GM21515 (cell line): Measurements from ENCODE around the gene SLC12A5.

Experiments used
- ATAC-seq: cut with Tn5 transposase; IDR thresholded peaks from one replicate; pipeline ENCODE4 v1.9.1; 2021; ENCODE audit not compliant: unreplicated experiment

Gene SLC12A5

DNA sequence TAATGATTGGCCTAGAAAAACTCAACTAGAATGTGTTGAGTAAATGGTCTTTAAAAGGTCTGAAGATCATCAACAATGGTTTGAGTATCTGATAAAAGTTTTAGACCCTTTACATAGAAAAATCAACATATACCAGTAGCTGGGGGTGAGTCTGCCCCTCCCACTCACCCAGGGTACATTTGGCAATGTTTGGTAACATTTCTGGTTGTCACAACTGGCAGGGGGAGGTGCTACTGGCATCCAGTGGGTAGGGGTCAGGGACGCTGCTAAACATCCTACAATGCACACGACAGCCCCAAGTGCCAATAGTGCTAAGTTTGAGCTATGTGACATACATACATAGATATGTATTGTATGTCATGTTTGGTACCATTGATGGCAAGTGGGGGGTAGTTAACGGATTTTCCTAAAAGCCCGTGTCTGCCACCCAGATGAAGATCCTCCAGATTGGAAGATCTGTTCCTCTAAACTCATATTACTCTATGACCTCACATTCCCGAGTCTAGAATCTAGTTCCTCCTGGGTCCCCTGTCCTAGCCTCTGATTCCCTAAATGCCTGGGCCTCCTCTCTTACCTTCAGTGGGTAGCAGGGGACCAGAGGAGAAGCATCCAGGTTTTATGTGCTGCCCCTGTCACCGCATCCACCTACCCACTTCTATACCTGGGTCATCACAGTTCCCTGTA, 22.9 kb upstream of the SLC12A5 start:
- ATAC-seq = no peak

DNA sequence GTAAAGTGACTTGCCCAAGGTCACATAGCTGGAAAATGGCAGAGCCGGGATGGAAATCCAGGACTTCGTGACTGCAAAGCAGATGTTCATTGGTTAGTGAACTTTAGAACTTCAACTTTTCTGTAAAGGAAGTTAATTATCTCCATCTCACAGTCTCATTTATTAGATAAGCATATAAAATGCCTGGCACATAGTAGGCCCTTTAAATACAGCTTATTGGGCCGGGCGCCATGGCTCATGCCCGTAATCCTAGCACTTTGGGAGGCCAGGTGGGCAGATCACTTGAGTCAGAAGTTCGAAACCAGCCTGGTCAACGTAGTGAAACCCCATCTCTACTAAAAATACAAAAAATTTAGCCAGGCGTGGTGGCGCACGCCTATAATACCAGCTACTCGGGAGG, 22.1 kb upstream of the SLC12A5 start:
- no peak for ATAC-seq

DNA sequence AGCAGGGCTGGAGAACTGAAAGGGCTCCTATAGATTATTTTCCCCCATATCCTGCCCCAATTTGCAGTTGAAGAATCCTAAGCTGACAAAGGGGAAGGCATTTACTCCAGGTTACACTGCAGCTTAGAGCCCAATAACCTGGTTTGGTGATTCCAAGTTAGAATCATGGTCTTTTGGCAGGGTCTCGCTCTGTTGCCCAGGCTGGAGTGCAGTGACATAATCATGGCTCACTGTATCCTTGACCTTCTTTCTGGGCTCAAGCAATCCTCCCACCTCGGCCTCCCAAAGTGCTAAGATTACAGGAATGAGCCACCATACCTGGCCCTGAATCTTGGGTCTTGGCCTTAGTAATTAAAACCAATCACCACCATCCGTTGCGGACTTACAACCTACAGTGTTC, 21.3 kb upstream of the SLC12A5 start:
- no peak for ATAC-seq

DNA sequence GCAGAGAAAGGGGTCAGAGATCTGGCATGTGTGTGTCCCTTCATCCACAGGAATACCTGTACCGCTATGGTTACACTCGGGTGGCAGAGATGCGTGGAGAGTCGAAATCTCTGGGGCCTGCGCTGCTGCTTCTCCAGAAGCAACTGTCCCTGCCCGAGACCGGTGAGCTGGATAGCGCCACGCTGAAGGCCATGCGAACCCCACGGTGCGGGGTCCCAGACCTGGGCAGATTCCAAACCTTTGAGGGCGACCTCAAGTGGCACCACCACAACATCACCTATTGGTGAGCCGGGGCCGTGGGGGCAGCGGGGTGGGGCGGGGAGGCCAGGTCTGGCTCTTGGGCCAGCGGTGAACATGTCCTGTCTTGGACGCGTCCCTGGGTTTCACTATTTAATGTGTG, 19.2 kb upstream of the SLC12A5 start:
- no peak for ATAC-seq

DNA sequence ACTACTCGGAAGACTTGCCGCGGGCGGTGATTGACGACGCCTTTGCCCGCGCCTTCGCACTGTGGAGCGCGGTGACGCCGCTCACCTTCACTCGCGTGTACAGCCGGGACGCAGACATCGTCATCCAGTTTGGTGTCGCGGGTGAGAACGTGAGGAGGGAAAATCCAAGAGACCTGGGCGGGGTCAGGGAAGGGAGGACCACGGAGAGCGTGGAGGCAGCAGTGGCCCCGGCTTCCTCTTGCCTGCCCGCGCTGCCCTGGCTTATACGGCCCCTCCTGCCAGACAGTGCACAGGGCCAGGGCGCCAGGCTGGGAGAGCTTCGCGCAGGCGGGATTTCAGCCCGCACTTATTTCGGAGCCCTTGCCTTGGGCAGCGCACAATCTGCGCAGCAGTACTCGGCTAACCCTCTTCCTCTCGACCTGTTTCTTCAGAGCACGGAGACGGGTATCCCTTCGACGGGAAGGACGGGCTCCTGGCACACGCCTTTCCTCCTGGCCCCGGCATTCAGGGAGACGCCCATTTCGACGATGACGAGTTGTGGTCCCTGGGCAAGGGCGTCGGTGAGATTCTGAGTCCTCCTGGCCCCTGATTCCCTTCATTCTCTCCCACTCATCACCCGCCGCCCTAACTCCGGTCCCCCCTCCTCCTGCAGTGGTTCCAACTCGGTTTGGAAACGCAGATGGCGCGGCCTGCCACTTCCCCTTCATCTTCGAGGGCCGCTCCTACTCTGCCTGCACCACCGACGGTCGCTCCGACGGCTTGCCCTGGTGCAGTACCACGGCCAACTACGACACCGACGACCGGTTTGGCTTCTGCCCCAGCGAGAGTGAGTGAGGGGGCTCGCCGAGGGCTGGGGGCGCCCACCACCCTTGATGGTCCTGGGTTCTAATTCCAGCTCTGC, 18.3 kb upstream of the SLC12A5 start:
- ATAC-seq = no peak

DNA sequence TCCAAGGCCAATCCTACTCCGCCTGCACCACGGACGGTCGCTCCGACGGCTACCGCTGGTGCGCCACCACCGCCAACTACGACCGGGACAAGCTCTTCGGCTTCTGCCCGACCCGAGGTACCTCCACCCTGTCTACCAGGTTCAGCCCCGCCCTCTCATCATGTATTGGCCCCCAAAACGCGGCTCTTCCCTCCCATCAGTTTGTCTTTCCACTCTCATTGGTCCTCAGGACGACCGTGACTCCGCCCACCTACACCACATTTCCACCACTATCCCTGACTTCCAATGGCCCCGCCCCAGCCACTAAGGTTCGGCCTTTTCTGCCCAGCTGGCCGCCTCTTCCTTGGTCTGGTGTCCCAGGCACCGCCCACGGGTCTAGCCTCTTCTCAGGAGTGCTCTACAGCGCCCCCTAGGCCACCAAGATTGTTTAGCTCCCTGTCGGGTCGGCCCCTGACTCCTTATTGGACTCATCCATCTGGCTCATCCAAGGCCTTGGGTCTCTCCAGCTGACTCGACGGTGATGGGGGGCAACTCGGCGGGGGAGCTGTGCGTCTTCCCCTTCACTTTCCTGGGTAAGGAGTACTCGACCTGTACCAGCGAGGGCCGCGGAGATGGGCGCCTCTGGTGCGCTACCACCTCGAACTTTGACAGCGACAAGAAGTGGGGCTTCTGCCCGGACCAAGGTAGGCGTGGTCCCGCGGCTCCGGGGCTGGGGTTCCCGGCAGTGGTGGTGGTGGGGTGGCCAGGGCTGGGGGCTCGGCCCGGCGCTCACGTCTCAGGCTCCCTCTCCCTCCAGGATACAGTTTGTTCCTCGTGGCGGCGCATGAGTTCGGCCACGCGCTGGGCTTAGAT, 17.2 kb upstream of the SLC12A5 start:
- no peak for ATAC-seq

DNA sequence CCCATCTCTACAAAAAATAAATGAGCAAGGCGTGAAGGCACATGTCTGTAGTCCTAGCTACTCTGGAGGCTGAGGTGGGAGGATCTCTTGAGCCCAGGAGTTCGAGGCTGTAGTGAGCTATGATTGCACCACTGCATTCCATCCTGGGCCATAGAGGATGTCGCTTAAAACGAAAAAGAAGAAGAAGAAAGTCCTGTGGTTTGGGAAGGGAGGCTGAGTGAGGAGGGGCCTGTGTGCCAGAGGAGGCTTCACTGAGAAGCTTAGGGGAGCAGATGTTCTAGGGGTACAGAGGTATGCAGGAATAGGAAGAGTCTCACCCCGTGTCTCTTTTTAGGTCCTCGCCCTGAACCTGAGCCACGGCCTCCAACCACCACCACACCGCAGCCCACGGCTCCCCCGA, 16.1 kb upstream of the SLC12A5 start:
- ATAC-seq = no peak

DNA sequence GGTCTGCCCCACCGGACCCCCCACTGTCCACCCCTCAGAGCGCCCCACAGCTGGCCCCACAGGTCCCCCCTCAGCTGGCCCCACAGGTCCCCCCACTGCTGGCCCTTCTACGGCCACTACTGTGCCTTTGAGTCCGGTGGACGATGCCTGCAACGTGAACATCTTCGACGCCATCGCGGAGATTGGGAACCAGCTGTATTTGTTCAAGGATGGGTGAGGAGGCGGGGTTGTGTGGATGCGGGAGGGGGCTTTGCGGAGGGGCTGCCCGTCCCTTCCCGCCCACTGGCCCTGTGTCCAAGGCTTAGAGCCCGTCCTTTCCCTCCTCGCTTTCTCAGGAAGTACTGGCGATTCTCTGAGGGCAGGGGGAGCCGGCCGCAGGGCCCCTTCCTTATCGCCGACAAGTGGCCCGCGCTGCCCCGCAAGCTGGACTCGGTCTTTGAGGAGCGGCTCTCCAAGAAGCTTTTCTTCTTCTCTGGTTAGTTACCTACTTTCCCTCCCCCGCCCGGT, 15.6 kb upstream of the SLC12A5 start:
- no peak for ATAC-seq

DNA sequence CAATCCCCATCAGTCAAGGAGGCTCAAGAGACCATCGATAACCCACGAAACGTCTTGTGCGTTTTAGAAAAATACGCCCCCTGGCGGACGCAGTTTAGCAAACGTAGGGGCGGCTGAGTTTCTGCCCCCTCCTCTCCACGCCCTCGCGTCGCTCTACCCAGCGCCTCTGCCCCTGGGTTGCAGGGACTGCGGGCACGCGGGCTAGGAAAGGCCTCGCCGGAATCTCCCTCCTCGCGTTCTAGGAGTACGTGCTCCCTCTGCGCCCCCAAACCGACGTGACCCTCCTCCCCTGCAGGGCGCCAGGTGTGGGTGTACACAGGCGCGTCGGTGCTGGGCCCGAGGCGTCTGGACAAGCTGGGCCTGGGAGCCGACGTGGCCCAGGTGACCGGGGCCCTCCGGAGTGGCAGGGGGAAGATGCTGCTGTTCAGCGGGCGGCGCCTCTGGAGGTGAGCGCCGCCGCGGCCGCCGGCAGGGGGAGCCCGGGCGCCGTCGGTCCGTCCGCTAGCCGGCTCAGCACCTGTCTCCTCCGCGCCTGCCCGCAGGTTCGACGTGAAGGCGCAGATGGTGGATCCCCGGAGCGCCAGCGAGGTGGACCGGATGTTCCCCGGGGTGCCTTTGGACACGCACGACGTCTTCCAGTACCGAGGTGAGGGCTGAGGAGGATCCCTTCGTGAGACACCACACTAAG, 15.0 kb upstream of the SLC12A5 start:
- peak; percentile 60 for ATAC-seq

DNA sequence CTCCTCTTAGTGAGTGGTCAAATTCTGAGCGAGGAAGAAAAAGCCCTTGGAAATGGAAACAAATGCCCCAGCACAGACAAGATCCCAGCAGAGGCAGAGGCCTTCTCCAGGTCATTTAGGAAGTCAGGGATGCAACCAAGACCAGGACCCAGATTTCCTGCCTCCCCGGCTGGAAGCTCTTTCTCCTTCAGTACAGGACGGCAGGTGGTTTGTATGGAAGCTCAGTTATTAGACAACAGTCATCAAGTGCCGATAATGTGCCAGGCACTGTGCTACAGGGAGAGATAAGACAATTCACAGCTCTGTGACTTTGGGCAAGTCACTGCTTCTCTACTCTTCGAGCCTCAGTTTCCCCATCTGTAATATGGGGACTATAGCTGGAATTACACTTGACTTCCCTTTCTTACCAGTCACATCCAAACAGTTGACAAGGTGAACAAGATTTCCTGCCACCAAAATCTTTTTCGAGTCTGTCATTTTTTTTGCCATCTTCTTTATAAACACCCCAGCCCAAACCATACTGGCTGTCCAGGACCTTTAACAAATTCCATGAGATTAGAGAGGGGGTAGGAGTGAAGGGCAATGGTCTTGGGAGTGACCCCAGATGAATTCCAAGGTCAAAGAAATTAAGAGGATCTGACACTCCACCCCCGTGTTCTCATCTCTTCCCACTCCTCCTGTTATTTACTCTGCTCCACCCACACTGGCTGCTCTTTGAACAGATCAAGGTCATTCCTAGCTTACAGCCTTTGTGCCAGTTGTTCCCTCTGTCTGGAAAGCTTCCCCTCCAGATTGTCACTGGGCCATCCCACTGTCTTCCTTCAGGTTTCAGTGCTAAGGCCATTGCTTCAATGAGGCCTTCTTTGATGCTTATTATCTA, 14.3 kb upstream of the SLC12A5 start:
- no peak for ATAC-seq

DNA sequence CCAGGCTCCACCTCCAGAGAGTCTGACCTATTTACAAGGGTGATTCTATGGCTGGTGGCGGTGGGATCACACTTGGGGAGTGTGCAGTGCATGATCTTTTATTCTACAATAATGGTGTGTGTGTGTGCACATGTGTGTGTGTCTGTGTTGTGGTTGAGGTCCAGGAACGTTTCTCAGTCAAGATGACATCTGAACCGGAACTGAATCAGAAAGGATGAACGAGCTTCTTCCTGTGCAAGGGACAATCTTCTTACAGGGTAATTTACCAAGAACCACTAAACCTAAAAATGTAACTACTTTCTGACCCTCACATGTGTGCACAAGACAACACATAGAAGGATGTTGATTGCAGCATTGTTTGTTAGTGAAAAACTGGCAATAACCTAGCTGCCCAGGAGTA, 11.7 kb upstream of the SLC12A5 start:
- no peak for ATAC-seq

DNA sequence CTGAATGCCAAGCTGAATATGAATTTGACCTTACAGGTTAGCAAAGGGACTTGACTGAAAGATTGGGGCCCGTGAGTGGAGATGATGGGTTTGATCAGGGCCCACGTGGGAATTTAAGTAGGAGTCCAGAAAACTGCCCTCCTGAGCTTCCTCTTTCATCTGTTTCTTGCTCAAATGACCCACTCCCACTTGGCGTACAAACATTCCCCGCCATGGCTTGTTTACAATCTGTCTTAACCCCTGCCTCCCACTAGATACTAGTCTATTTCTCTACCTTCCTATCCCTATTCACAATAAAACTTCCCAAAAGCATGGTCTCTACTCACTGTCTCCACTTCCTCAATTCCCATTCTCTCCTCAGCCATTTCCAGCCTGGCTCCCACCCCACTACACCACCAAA, 10.9 kb upstream of the SLC12A5 start:
- ATAC-seq = no peak

DNA sequence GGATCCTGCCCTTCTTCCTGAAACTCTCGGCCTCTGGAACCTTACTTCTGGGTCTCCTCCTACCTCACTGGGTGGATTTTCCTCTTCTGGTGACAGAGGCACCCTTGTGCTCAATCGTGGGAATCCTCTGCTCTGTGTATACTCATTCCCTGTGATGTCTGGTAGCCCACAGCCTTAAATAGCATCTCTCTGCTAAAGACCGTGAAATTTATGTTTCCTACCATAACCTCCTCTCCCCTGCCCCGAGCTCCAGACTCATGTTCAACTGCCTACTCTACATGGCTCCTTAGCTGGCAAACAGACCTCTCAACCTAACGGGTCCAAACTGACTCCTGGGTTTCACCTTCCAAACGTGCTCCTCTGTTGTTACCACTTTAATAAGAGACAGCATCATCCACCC, 10.4 kb upstream of the SLC12A5 start:
- ATAC-seq = no peak

DNA sequence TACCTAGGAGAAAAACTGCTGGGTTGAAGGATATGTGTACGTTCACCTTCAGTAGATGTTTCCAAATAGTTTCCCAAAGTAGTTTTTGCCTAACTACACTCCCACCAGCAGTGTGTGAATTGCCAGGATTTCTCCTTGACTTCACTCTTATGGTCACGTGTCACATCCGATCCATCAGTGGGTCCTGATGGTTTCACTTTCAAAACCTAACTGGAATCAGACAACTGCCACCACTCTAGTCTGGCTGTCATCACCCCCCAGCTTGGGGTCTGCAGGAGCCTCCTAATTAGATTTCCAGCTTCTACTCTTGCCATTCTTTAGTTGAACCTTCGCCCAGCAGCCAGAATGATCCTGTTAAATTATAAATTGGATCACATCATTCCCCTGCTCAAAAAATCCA, 8.5 kb upstream of the SLC12A5 start:
- ATAC-seq = no peak

DNA sequence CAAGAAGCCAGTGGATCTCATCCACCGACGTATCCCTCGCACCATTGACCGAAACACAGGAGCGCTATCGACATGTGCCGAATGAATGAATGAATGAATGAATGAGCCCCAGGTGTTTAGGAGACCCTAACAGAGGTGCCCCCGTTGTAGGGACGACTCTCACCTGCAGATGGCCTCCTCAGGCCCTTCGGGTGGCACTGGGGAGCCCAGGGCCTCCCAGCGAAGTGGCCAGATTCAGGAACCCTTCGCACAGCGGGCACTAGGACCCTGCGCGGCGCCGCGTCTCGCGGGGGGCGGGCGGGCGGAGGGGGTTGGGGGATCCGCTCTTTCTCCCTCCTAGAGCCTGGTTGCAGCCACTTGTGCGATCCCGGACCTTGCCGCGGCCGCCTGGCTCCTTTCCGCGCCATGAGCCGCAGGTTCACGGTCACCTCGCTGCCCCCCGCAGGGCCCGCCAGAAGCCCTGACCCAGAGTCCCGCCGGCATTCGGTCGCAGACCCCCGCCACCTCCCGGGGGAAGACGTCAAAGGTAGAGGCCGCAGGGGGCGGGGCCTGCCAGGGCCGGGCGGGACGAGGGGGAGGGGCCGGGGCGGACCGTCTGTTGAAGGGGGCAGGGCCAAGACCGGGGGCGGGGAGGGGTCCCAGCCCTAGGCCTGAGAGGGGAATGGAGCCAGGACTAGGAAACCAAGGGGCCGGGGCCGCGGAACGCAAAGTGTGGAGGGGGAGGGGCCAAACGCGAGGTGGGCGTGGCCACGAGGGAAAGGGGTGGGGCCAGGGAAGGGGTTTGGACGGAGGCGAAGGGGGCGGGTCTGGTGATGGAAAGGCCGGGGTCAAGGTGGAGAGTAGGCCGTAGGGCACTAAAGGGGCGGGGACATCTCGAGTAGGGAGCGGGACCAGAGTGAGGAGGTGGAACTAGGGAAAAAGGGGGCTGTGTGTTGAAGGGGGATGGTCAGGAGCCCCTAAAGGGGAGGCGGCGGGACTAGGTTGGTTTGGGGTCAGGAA, 7.4 kb upstream of the SLC12A5 start:
- no peak for ATAC-seq

DNA sequence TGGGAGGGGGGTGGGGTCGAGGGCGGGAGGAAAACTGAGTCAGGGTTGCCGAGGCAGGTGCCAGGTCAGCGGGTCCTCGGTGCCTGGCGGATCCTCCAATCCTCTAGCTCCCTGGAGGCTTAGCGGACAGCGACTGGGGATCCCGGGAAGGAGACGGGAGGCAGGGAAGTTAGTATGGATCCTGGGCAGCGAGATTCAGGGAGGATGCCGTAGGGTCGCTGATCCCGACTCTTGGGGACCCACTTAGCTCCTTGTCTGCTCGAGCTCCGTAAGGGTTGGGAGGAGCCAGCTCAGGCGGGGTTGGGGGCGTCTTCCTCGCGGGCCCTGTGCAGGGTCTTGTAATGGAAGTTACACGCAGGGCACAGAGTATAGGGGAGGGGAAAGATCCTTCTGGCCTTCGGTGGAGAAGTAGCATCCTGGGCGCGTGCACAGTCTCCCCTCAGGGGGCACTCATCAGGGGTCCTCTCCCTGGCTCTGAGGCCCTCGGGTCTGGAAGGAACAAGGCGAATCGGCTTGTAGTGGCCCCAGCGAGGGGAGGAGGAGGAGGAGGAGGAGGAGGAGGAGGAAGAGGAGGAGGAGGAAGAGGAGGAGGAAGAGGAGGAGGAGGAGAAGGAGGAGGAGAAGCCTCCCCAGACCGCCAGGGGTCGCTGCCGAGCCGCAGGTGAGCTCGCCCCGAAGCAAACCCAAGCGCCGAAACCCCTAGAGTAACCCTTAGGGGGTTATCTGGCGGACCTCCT, 6.4 kb upstream of the SLC12A5 start:
- no peak for ATAC-seq

DNA sequence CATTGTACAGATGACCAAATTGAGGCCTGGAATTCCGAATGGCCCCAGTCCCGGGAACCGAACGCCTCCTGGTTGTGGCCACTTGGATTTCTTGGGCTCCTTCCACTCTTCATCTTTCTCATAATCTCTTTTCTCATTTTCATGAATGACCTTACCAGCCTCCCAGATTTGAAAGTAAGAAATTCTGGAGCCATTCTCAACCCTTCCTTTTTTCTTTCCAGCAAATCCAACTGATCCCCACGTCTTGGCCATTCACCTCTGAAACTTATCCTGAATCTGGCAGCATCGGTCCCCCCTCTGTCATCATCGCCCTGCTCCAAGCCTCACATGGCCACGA, 5.9 kb upstream of the SLC12A5 start:
- ATAC-seq = no peak

DNA sequence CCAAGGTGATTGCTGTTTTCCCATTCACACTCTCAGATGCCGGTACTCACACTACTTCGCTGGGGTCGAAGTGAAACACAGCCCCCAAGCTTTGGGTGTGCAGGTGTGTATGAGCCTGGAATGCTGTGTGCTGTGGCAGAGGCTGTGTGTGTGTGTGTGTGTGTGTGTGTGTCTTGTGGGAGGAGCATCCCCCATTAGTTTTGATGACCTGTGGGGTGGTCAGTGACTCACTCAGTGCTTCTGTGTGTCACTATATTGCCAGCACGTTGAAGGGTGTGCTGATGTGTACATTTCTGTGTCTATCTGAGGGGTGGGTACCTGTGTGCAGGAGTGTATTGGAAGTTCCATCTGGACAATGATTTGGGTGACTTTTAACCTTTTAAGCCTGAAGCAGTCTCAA, 5.0 kb upstream of the SLC12A5 start:
- ATAC-seq = no peak
